MCF 10A (cell line): ENCODE measurements around the gene PGRMC2. TPM values are rescaled to one million over a fixed set of nuclear protein-coding genes. Genes with fewer than 3 reads are reported as not detected.

ENCODE experiments used
- BruUV-seq: library from RNA; stranded (reverse); fragments of 400-500 nt; replicated peaks from 2 replicates; lab custom pipeline; 2021; lab: Mats Ljungman, UMichigan
- CTCF ChIA-PET: fragments of 300-600 bp; sonication (Branson Sonifier 250); formaldehyde crosslinking; extraction: SDS; loops from one replicate; lab custom pipeline; 2021; ENCODE audit warnings: antibody characterized with exemption, inconsistent platforms; lab: Yijun Ruan, JAX
- POLR2A ChIA-PET: fragments of 300-600, 350-650 bp; sonication (Branson Sonifier 250); formaldehyde crosslinking; extraction: SDS; loops from one replicate; lab custom pipeline; 2020; ENCODE audit warnings: antibody characterized with exemption, inconsistent platforms; lab: Yijun Ruan, JAX
- DNase-seq: peaks from one replicate; pipeline ENCODE4 v3.0.0-alpha.2; 2018; ENCODE audit not compliant: unreplicated experiment
- H3K27ac Mint-ChIP-seq: one replicate; pipeline ENCODE4 v1.8.0; 2022; ENCODE audit warnings: mild to moderate bottlenecking, low read depth, mixed read lengths; ENCODE audit not compliant: unreplicated experiment
- H3K27me3 Mint-ChIP-seq: one replicate; pipeline ENCODE4 v1.8.0; 2022; ENCODE audit warnings: mixed read lengths; ENCODE audit not compliant: insufficient read depth, unreplicated experiment
- H3K36me3 Mint-ChIP-seq: one replicate; pipeline ENCODE4 v1.8.0; 2022; ENCODE audit warnings: mild to moderate bottlenecking, moderate library complexity, mixed read lengths; ENCODE audit not compliant: insufficient read depth, unreplicated experiment
- H3K4me1 Mint-ChIP-seq: one replicate; pipeline ENCODE4 v1.8.0; 2022; ENCODE audit warnings: mixed read lengths; ENCODE audit not compliant: insufficient read depth, unreplicated experiment
- H3K4me3 Mint-ChIP-seq: one replicate; pipeline ENCODE4 v1.8.0; 2022; ENCODE audit warnings: mild to moderate bottlenecking, moderate library complexity, mixed read lengths; ENCODE audit not compliant: unreplicated experiment
- H3K9me3 Mint-ChIP-seq: one replicate; pipeline ENCODE4 v1.8.0; 2022; ENCODE audit warnings: mixed read lengths; ENCODE audit not compliant: unreplicated experiment
- CTCF ChIP-seq: fragments of 200-600 bp; IDR thresholded peaks from one replicate; pipeline ENCODE4 v1.8.0; 2022; ENCODE audit warnings: antibody characterized with exemption, mild to moderate bottlenecking; ENCODE audit not compliant: unreplicated experiment
- intact Hi-C: fragments of 100-400 bp; cut with micrococcal nuclease; formaldehyde crosslinking; loops from 2 replicates; pipeline ENCODE4 v1.14.1; 2022
- total RNA-seq: library from RNA; stranded (reverse); gene quantifications from 2 replicates; pipeline ENCODE4 v1.2.3, GENCODE V29; 2022

Gene PGRMC2
- total RNA-seq, 1 experiment from 2014 or later: 54.3 TPM

GRCh38 chr4:128308986-128309385 is 21.4 kb upstream of the PGRMC2 start:
- CTCF ChIA-PET: interaction anchor here (1.2 kb wide), 1 partner anchor 76 kb away, joined by 3 read pairs; no protein-coding TSS in a partner anchor
- H3K4me1 Mint-ChIP-seq: peaks cover 7% of the 10 kb centered on the region
- no peaks in the 10 kb centered on the region for H3K9me3 Mint-ChIP-seq
- TF ChIP-seq CTCF: no peak
- no TSS peak for BruUV-seq
- intact Hi-C loops: no loop called here
- no peak overlapping the region for H3K4me3 Mint-ChIP-seq
- peaks cover 10% of the 10 kb centered on the region for H3K36me3 Mint-ChIP-seq
- no peak overlapping the region for H3K27ac Mint-ChIP-seq
- H3K27me3 Mint-ChIP-seq: no peaks in the 10 kb centered on the region
- POLR2A ChIA-PET: interaction anchor here (1.0 to 2.2 kb wide), 2 partner anchors 20 to 41 kb away, joined by 3 to 8 read pairs; no protein-coding TSS in a partner anchor
- DNase-seq: no peak

GRCh38 chr4:128307123-128307571 is 19.5 kb upstream of the PGRMC2 start:
- DNase-seq: no peak
- H3K9me3 Mint-ChIP-seq: no peaks in the 10 kb centered on the region
- BruUV-seq: no TSS peak
- CTCF ChIA-PET: no interaction called here
- peaks cover 7% of the 10 kb centered on the region for H3K4me1 Mint-ChIP-seq
- H3K27ac Mint-ChIP-seq: no peak overlapping the region
- intact Hi-C loops: no loop called here
- POLR2A ChIA-PET: no interaction called here
- H3K27me3 Mint-ChIP-seq: no peaks in the 10 kb centered on the region
- H3K4me3 Mint-ChIP-seq: no peak overlapping the region
- H3K36me3 Mint-ChIP-seq: peaks cover 10% of the 10 kb centered on the region
- TF ChIP-seq CTCF: no peak

- no peak overlapping the region for H3K27ac Mint-ChIP-seq
- no TSS peak for BruUV-seq
- H3K4me3 Mint-ChIP-seq: no peak overlapping the region
- H3K27me3 Mint-ChIP-seq: no peaks in the 10 kb centered on the region
- no peak for TF ChIP-seq CTCF
- H3K9me3 Mint-ChIP-seq: no peaks in the 10 kb centered on the region
- DNase-seq: no peak
- peaks cover 10% of the 10 kb centered on the region for H3K36me3 Mint-ChIP-seq
- H3K4me1 Mint-ChIP-seq: peaks cover 7% of the 10 kb centered on the region
- ChIA-PET POLR2A (interaction anchor here (0.5 to 0.9 kb wide), 3 partner anchors 10 to 64 kb away, joined by 3 to 4 read pairs (median 3); no protein-coding TSS in a partner anchor), CTCF (interaction anchor here (0.8 to 1.7 kb wide), 3 partner anchors 11 to 122 kb away, joined by 3 to 7 read pairs (median 5); no protein-coding TSS in a partner anchor)
- intact Hi-C loops: no loop called here
These were observed 18.3 kb upstream of the PGRMC2 start for GRCh38 chr4:128305942-128306341.

GRCh38 chr4:128303986-128304385 is 16.4 kb upstream of the PGRMC2 start:
- no peak for TF ChIP-seq CTCF
- ChIA-PET POLR2A (interaction anchor here (0.7 kb wide), 1 partner anchor 187 kb away, joined by 4 read pairs; no protein-coding TSS in a partner anchor), CTCF (interaction anchor here (0.6 to 1.0 kb wide), 3 partner anchors 9 to 558 kb away, joined by 3 to 5 read pairs (median 3); no protein-coding TSS in a partner anchor)
- BruUV-seq: no TSS peak
- intact Hi-C loops: no loop called here
- Mint-ChIP-seq H3K27me3 (no peaks in the 10 kb centered on the region), H3K36me3 (peaks cover 5% of the 10 kb centered on the region), H3K27ac (no peak overlapping the region), H3K9me3 (no peaks in the 10 kb centered on the region), H3K4me1 (no peaks in the 10 kb centered on the region), H3K4me3 (no peak overlapping the region)
- no peak for DNase-seq
